DND-41 (cell line): ENCODE measurements around the gene NAGLU.

Experiments
- ATAC-seq: fragments of 200-7000 bp; cut with Tn5 transposase; 3 replicates; pipeline ENCODE4 v1.9.1; 2021; ENCODE audit warnings: low read depth; ENCODE audit not compliant: insufficient read depth
- DNase-seq: peaks from one replicate; pipeline ENCODE4 v3.0.0-alpha.2; 2020
- H2AFZ ChIP-seq: 2 replicates; pipeline ENCODE4 v1.6.0; 2012; ENCODE audit warnings: low read depth, low read length
- H3K27ac ChIP-seq: 2 replicates; pipeline ENCODE4 v1.5.1; 2012; ENCODE audit warnings: low read length, inconsistent platforms
- H3K27me3 ChIP-seq: fragments of 200-600 bp; sonication (generic); 2 replicates; pipeline ENCODE4 v1.6.0; 2012; ENCODE audit warnings: low read length, mild to moderate bottlenecking, inconsistent platforms; ENCODE audit not compliant: insufficient read depth, poor library complexity
- H3K36me3 ChIP-seq: 2 replicates; pipeline ENCODE4 v1.5.1; 2012; ENCODE audit warnings: low read length, inconsistent platforms; ENCODE audit not compliant: insufficient read depth
- H3K4me1 ChIP-seq: 2 replicates; pipeline ENCODE4 v1.5.1; 2012; ENCODE audit warnings: mild to moderate bottlenecking, low read length; ENCODE audit not compliant: insufficient read depth
- H3K4me2 ChIP-seq: 2 replicates; pipeline ENCODE4 v1.6.0; 2012; ENCODE audit warnings: mild to moderate bottlenecking, moderate library complexity, low read length, inconsistent platforms; ENCODE audit not compliant: insufficient read depth
- H3K4me3 ChIP-seq, 2 experiments: fragments of 200-600 bp in 1 of 2; shearing (Covaris generic) in 1 of 2; 2 replicates each; pipeline ENCODE4 v1.5.1; 2012 to 2016; ENCODE audit warnings: inconsistent platforms in 2 of 2, low read length in 2 of 2, mild to moderate bottlenecking in 2 of 2, low read depth in 1 of 2, moderate library complexity in 1 of 2
- H3K79me2 ChIP-seq: 2 replicates; pipeline ENCODE4 v1.6.0; 2012; ENCODE audit warnings: low read length, inconsistent platforms; ENCODE audit not compliant: insufficient read depth
- H3K9ac ChIP-seq: 2 replicates; pipeline ENCODE4 v1.6.0; 2012; ENCODE audit warnings: low read depth, mild to moderate bottlenecking, inconsistent platforms, low read length, moderate library complexity
- H3K9me3 ChIP-seq: 2 replicates; pipeline ENCODE4 v1.5.1; 2012; ENCODE audit warnings: low read length, moderate library complexity, mild to moderate bottlenecking, inconsistent platforms; ENCODE audit not compliant: insufficient read depth, severe bottlenecking
- H4K20me1 ChIP-seq: 2 replicates; pipeline ENCODE4 v1.6.0; 2012; ENCODE audit warnings: low read length; ENCODE audit not compliant: insufficient read depth
- CTCF ChIP-seq: IDR thresholded peaks from 2 replicates; pipeline ENCODE4 v1.5.1; 2012; ENCODE audit warnings: borderline replicate concordance, low read length, moderate library complexity, mild to moderate bottlenecking; ENCODE audit not compliant: poor library complexity, severe bottlenecking; ENCODE audit errors: extremely low read depth
- EZH2 ChIP-seq: IDR thresholded peaks from 3 replicates; pipeline ENCODE4 v1.6.1; 2012; ENCODE audit warnings: borderline replicate concordance, low read depth, mild to moderate bottlenecking, moderate library complexity, low read length, inconsistent platforms; ENCODE audit not compliant: severe bottlenecking

Gene NAGLU

DNA sequence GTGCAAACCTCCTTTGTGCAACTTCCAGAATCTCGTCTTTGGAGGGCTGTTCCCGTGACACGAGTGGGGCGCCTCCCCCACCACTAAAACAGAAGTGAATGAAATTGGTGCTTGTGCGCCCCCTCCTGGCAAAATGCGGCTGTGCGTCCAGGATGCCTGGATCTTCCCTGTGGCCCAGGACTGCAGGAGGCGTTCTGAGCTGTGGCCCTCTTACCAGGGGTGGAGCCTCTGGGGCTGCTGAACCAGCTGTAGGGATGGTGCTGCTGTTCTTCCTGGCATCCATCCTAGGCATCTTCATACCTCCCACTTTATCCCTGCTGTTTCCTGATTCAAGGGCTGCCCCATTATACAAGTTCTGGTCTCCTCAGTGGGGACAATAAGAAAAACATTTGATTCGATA, 18.5 kb upstream of the NAGLU start:
- no peaks in the 10 kb centered on the region for H4K20me1 ChIP-seq
- H3K9ac ChIP-seq: no peak overlapping the region
- H3K4me2 ChIP-seq: no peak overlapping the region
- no peak overlapping the region for H3K4me3 ChIP-seq
- TF ChIP-seq EZH2 (no peak), CTCF (peak; percentile 100)
- H2AFZ ChIP-seq: no peak overlapping the region
- no peak overlapping the region for H3K27ac ChIP-seq
- H3K4me1 ChIP-seq: peaks cover 3% of the 10 kb centered on the region; the same call in 1 of the 2 replicates
- peaks cover 4% of the 10 kb centered on the region for H3K27me3 ChIP-seq
- H3K79me2 ChIP-seq: no peaks in the 10 kb centered on the region
- ATAC-seq: peak; percentile 94
- DNase-seq: peak; percentile 82
- no peaks in the 10 kb centered on the region for H3K36me3 ChIP-seq
- H3K9me3 ChIP-seq: no peaks in the 10 kb centered on the region

DNA sequence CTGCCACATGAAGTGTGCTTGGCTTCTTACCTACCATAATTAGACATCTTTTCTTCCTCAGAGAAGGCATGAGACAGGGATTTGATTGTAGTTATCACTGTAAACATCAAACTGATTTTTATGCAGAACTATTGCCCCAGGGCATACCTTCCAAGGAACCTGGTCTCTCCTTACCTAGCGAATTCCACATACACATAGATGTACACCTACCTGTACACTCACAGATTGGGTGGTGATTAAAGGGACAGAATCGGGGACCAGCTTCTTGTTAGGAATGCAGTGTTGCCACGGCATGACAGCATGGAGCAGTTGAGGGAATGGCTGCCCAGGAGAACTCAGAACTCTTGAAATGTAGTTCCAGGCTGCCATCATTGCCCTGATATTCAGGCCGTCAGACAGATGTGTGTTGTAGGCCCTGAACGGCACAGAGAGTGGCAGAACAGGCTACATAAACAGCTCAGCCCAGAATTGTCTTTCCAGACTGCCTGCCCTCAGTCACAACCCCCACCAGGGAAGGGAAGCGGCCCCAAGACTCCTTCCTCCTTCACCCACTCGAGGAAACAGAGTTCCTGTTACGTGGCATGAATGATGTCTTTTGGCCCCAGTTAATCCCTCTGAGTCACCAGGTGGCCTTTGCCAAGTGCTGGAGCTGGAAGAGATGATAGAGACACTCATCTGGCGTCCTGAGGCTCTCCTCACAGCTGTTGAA, 17.8 kb upstream of the NAGLU start:
- Histone ChIP-seq H3K9me3 (no peaks in the 10 kb centered on the region), H4K20me1 (no peaks in the 10 kb centered on the region), H3K4me3 (no peak overlapping the region), H3K27me3 (peaks cover 4% of the 10 kb centered on the region), H3K9ac (no peak overlapping the region), H2AFZ (no peak overlapping the region), H3K36me3 (no peaks in the 10 kb centered on the region), H3K4me1 (peaks cover 3% of the 10 kb centered on the region; the same call in 1 of the 2 replicates), H3K79me2 (no peaks in the 10 kb centered on the region), H3K27ac (no peak overlapping the region), H3K4me2 (no peak overlapping the region)
- DNase-seq: no peak
- TF ChIP-seq CTCF: no peak
- ATAC-seq: no peak

GRCh38 chr17:42518755-42519545, 17.1 kb upstream of the NAGLU start:
- H3K4me1 ChIP-seq: peaks cover 3% of the 10 kb centered on the region; the same call in 1 of the 2 replicates
- DNase-seq (no peak), ATAC-seq (no peak)
- no peaks in the 10 kb centered on the region for H3K79me2 ChIP-seq
- H4K20me1 ChIP-seq: no peaks in the 10 kb centered on the region
- no peak overlapping the region for H3K27ac ChIP-seq
- H3K9me3 ChIP-seq: no peaks in the 10 kb centered on the region
- H2AFZ ChIP-seq: no peak overlapping the region
- H3K27me3 ChIP-seq: peaks cover 4% of the 10 kb centered on the region
- no peaks in the 10 kb centered on the region for H3K36me3 ChIP-seq
- no peak overlapping the region for H3K9ac ChIP-seq
- no peak for TF ChIP-seq EZH2
- TF ChIP-seq CTCF: no peak
- H3K4me3 ChIP-seq: no peak overlapping the region
- H3K4me2 ChIP-seq: no peak overlapping the region
